Activated naive CD8-positive, alpha-beta T cell treated with anti-CD3 and anti-CD28 coated beads, Interleukin-2, amount 10 ng/mL, durations not matched to agents 7 days and 5 days (primary cell): ENCODE measurements around the gene SELL. TPM values are rescaled to one million over a fixed set of nuclear protein-coding genes. Genes with fewer than 3 reads are reported as not detected.
"Not testable (repeated sequence)": the region's sequence is repeated elsewhere in the genome, so short reads cannot be mapped to it uniquely, and the experiment has no call there.

Source experiments
- ATAC-seq: fragments of 150-1000 bp; cut with Tn5 transposase; one replicate; pipeline ENCODE4 v1.10.0; 2021; ENCODE audit warnings: low read depth, moderate library complexity
- POLR2A ChIA-PET: fragments of 350-600 bp; sonication (Branson Sonifier 250); formaldehyde crosslinking; loops from one replicate; lab custom pipeline; 2021; ENCODE audit warnings: antibody characterized with exemption; lab: Charles Lee
- DNase-seq: peaks from one replicate; pipeline ENCODE4 v3.0.0; 2021
- H3K27ac Mint-ChIP-seq: one replicate; pipeline ENCODE4 v1.8.0; 2022; ENCODE audit warnings: mild to moderate bottlenecking, mixed read lengths
- H3K27me3 Mint-ChIP-seq: one replicate; pipeline ENCODE4 v1.8.0; 2022; ENCODE audit warnings: mild to moderate bottlenecking, moderate library complexity, mixed read lengths
- H3K36me3 Mint-ChIP-seq: one replicate; pipeline ENCODE4 v1.8.0; 2021; ENCODE audit warnings: mild to moderate bottlenecking, mixed read lengths
- H3K4me1 Mint-ChIP-seq: one replicate; pipeline ENCODE4 v1.8.0; 2021; ENCODE audit warnings: mixed read lengths
- H3K4me3 Mint-ChIP-seq: one replicate; pipeline ENCODE4 v1.8.0; 2022; ENCODE audit warnings: mild to moderate bottlenecking, moderate library complexity, mixed read lengths
- H3K9me3 Mint-ChIP-seq: one replicate; pipeline ENCODE4 v1.8.0; 2021; ENCODE audit warnings: mixed read lengths
- total RNA-seq, 2 experiments: library from RNA; stranded (reverse); gene quantifications; one replicate each; pipeline ENCODE4 v1.2.3, GENCODE V29; 2021

Gene SELL
- total RNA-seq, 2 experiments from 2014 or later = 130 to 135 TPM

DNA sequence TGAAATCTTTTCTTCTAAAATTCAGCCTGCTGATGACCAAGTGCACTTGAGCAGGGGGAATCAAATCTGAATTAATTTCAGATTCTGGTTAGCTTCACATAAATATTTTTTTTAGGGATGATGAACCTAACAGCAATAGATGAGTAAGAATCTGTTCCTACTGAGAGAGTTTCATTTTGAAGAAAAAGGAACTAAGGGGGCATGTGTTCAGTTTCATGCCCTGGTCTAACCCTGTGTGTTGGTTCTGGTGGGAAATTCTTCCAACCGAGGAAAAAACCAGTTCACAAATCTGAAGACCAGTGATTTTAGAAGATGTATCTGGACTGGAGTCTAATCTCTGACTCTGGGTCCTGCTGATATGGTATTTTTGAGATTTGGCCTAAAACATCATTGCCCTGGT, 13.7 kb downstream of the SELL start:
- no peak for DNase-seq
- Mint-ChIP-seq H3K36me3 (peaks cover 52% of the 10 kb centered on the region), H3K9me3 (no peaks in the 10 kb centered on the region), H3K27ac (peak overlapping the region; percentile 86), H3K4me3 (peak overlapping the region; percentile 4), H3K4me1 (peaks cover 81% of the 10 kb centered on the region), H3K27me3 (no peaks in the 10 kb centered on the region)
- POLR2A ChIA-PET = interaction anchor here (0.6 to 0.8 kb wide), 2 partner anchors 14 to 1501 kb away, joined by 3 read pairs; no protein-coding TSS in a partner anchor
- ATAC-seq = no peak

DNA sequence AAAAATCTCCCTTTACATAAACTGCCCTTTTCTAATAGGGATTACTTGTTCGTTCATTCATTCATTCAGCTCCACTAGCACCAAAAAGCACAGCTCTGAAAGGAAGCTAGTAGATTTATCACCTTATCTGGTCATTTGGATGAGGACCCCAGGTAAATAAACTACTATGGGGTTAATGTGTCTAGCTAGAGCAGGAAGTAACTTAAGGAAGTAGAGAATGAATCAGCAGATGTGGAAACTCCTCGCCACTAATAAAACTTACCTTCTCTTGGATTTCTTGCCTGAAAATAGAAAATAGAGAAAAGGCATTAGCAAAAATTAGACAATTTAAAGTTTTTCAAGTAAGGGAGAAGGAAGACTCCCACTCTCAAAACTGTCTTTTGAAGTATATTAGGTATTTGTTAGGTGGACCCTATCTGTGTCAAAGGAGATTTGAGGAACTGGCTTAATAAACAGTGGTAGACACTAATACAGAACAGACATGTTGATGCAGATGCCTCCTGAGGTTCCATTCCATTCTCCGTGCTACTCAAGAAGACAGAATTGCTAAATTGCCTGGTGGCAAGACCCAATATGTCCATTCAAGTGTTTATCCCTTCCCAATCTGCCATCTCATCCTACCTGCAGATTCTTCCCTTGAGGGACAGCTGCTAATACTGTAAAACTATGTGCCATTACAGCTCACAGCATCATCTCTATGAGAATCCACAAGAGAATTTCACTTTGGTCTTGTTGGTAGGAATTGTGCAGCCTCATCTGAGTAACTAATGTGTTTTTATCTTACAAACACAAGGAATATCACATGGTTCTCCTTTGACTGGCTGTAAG, 14.9 kb downstream of the SELL start:
- no peak for ATAC-seq

GRCh38 chr1:169694304-169695075, 16.9 kb downstream of the SELL start:
- Mint-ChIP-seq H3K4me3 (peak overlapping the region; percentile 56), H3K27ac (peak overlapping the region; percentile 90), H3K4me1 (peaks cover 87% of the 10 kb centered on the region), H3K9me3 (no peaks in the 10 kb centered on the region), H3K27me3 (no peaks in the 10 kb centered on the region), H3K36me3 (peaks cover 36% of the 10 kb centered on the region)
- DNase-seq (no peak), ATAC-seq (peak; percentile 76)
- POLR2A ChIA-PET = interaction anchor here (0.8 to 3.9 kb wide), 7 partner anchors 13 to 198 kb away, joined by 3 to 29 read pairs (median 5); no protein-coding TSS in a partner anchor

More for the DNA sequence above, 14.9 kb downstream of the SELL start:
- H3K9me3 Mint-ChIP-seq = no peaks in the 10 kb centered on the region
- peaks cover 44% of the 10 kb centered on the region for H3K36me3 Mint-ChIP-seq
- peaks cover 83% of the 10 kb centered on the region for H3K4me1 Mint-ChIP-seq
- no peaks in the 10 kb centered on the region for H3K27me3 Mint-ChIP-seq
- DNase-seq = no peak
- peak overlapping the region; percentile 39 for H3K4me3 Mint-ChIP-seq
- H3K27ac Mint-ChIP-seq = peak overlapping the region; percentile 77
- POLR2A ChIA-PET = interaction anchor here (0.6 to 3.9 kb wide), 4 partner anchors 11 to 197 kb away, joined by 3 to 15 read pairs (median 3); partner anchors contain the start of gene SCYL3

DNA sequence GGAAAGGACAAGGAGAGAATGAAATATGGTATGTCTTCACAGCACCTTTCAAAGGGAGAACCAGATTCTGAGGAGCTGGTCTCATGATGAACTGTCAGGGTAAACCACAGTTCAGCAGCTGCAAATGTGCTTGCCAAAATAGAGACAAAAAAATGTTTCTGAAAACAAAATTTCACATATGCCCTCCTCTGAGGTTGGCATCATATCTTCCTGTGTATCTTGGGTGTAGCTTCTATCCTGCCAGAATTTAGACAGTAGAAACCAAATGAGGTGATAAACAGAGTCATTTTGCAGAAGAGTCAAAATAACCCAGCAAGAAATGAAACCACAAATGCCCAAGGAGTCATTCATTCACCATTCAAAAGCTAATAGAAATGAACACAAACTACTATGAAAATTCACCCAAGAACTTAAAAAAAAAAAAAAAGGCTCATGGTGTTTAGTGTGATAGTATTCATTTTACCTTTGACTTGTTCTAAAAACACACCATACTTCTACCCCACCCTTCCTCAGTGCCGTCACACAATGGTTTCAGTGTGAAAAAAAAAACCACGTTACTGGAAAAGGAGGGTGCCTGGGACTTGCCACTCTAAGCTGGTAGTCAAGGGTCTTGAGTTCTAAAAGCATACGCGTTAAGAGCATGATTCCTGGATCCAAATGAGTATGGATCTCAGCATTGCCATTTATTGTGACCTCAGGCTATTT, 18.5 kb downstream of the SELL start:
- POLR2A ChIA-PET = interaction anchor here (0.7 to 3.9 kb wide), 9 partner anchors 9 to 241 kb away, joined by 3 to 29 read pairs (median 7); partner anchors contain the start of gene METTL18
- H3K9me3 Mint-ChIP-seq = no peaks in the 10 kb centered on the region
- H3K36me3 Mint-ChIP-seq = peaks cover 26% of the 10 kb centered on the region
- H3K27me3 Mint-ChIP-seq = no peaks in the 10 kb centered on the region
- H3K4me1 Mint-ChIP-seq = peaks cover 77% of the 10 kb centered on the region
- ATAC-seq (peak; percentile 34), DNase-seq (no peak)
- peak overlapping the region; percentile 90 for H3K27ac Mint-ChIP-seq
- H3K4me3 Mint-ChIP-seq = peak overlapping the region; percentile 74

DNA sequence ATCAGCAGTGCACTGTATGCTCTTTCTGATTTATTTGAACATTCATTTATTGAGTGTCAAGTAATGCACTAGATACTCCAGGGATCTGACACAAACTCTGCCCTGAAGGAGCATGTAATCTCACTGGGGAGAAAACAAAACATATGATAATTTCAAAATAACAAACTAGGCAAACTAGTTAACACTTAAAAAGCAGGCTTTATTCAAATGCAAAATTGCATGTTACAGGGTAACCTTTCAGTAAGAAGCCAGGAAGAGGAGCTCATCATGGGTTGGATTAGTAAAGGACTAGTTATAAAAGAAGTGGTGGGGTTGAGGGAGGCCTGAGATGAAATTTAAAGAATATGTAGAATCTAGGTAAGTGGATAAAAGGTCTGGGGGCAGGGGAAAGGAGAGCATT, 20.9 kb downstream of the SELL start:
- H3K27ac Mint-ChIP-seq = peak overlapping the region; percentile 88
- POLR2A ChIA-PET = interaction anchor here (1.0 kb wide), 1 partner anchor 16 kb away, joined by 3 read pairs; no protein-coding TSS in a partner anchor
- no peak for DNase-seq
- no peaks in the 10 kb centered on the region for H3K9me3 Mint-ChIP-seq
- H3K36me3 Mint-ChIP-seq = peaks cover 17% of the 10 kb centered on the region
- H3K4me1 Mint-ChIP-seq = peaks cover 59% of the 10 kb centered on the region
- peak overlapping the region; percentile 65 for H3K4me3 Mint-ChIP-seq
- no peaks in the 10 kb centered on the region for H3K27me3 Mint-ChIP-seq
- ATAC-seq = no peak

DNA sequence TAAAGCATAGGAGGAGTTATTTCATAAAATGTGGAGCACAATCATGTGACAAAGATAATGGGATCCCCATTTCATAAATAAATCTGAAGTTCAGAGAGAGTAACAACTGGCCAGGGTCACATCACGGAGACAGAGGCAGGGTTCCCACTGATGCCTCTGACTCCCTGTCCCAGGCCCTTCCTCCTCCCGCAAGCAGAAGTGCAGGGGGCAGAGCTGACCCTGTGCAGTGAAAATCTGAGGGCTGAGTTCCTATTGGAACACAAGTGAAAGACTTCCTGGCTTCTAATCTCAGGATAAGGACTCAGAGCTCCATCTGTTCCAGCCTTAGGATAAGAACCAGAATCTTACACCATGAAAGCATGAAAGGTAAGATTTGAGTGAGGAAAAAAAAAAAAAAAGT, 22.0 kb downstream of the SELL start:
- ATAC-seq = no peak

GRCh38 chr1:169688377-169688776, 23.0 kb downstream of the SELL start:
- not testable (repeated sequence) for H3K27ac Mint-ChIP-seq

More for the DNA sequence above, 22.0 kb downstream of the SELL start:
- POLR2A ChIA-PET = interaction anchor here (1.1 kb wide), 1 partner anchor 11 kb away, joined by 3 read pairs; no protein-coding TSS in a partner anchor
- H3K36me3 Mint-ChIP-seq = peaks cover 10% of the 10 kb centered on the region
- H3K9me3 Mint-ChIP-seq = no peaks in the 10 kb centered on the region
- peak overlapping the region; percentile 39 for H3K27ac Mint-ChIP-seq
- no peak overlapping the region for H3K4me3 Mint-ChIP-seq
- DNase-seq = no peak
- no peaks in the 10 kb centered on the region for H3K27me3 Mint-ChIP-seq
- peaks cover 48% of the 10 kb centered on the region for H3K4me1 Mint-ChIP-seq

DNA sequence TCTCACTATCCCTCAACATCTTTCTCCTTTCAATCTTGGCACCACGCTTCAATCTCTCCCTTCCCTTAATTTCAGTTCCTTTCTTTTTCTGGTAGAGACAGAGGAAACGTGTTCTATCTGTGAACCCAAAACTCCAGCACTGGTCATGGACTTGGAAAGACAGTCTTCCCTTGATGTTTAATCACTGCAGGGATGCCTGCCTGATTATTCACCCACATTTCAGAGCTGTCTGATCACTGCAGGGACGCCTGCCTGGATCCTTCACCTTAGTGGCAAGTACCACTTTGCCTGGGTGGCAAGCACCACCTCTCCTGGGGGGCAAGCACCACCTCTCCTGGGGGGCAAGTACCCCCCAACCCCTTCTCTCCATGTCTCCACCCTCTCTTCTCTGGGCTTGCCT, 27.8 kb downstream of the SELL start:
- POLR2A ChIA-PET = no interaction called here
- no peak for ATAC-seq
- H3K9me3 Mint-ChIP-seq = no peaks in the 10 kb centered on the region
- H3K4me3 Mint-ChIP-seq = no peak overlapping the region
- H3K27ac Mint-ChIP-seq = no peak overlapping the region
- peaks cover 17% of the 10 kb centered on the region for H3K4me1 Mint-ChIP-seq
- H3K27me3 Mint-ChIP-seq = no peaks in the 10 kb centered on the region
- no peaks in the 10 kb centered on the region for H3K36me3 Mint-ChIP-seq
- DNase-seq = no peak

More at GRCh38 chr1:169688377-169688776, 23.0 kb downstream of the SELL start:
- H3K27me3 Mint-ChIP-seq, DNase-seq, POLR2A ChIA-PET, H3K9me3 Mint-ChIP-seq, ATAC-seq, H3K4me3 Mint-ChIP-seq: not testable (repeated sequence)
- Mint-ChIP-seq H3K4me1 (peaks cover 38% of the 10 kb centered on the region), H3K36me3 (peaks cover 10% of the 10 kb centered on the region)

GRCh38 chr1:169683168-169683567, 28.3 kb downstream of the SELL start:
- not testable (repeated sequence) for H3K27me3 Mint-ChIP-seq, H3K27ac Mint-ChIP-seq, H3K4me3 Mint-ChIP-seq, H3K9me3 Mint-ChIP-seq, H3K36me3 Mint-ChIP-seq, DNase-seq, ATAC-seq
- peaks cover 17% of the 10 kb centered on the region for H3K4me1 Mint-ChIP-seq
- POLR2A ChIA-PET = interaction anchor here (2.0 kb wide), 1 partner anchor 9 kb away, joined by 10 read pairs; no protein-coding TSS in a partner anchor

DNA sequence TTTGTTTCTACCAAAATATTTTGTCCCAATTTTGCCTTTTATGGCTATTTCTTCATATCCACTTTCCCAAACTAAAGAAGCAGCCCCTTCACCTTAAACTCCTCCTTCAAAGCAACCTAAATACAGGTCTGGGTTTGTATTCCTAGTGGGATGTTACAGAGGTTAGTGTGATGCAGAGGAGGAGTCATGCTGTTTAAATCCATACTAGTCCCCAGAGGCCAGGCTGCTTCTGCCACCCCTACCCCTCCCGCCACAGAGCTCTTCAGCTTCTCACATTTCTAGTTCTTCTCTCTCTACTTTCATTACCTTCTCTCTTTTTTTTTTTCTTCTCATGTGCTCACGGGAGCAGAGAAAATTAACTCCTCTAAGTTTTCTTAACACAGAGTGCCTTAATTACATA, 29.3 kb downstream of the SELL start:
- H3K27me3 Mint-ChIP-seq = no peaks in the 10 kb centered on the region
- ATAC-seq = no peak
- POLR2A ChIA-PET = interaction anchor here (1.0 to 2.0 kb wide), 2 partner anchors 10 to 26 kb away, joined by 3 to 10 read pairs; no protein-coding TSS in a partner anchor
- peaks cover 19% of the 10 kb centered on the region for H3K4me1 Mint-ChIP-seq
- no peak for DNase-seq
- no peaks in the 10 kb centered on the region for H3K9me3 Mint-ChIP-seq
- H3K4me3 Mint-ChIP-seq = no peak overlapping the region
- no peaks in the 10 kb centered on the region for H3K36me3 Mint-ChIP-seq
- H3K27ac Mint-ChIP-seq = peak overlapping the region; percentile 8

DNA sequence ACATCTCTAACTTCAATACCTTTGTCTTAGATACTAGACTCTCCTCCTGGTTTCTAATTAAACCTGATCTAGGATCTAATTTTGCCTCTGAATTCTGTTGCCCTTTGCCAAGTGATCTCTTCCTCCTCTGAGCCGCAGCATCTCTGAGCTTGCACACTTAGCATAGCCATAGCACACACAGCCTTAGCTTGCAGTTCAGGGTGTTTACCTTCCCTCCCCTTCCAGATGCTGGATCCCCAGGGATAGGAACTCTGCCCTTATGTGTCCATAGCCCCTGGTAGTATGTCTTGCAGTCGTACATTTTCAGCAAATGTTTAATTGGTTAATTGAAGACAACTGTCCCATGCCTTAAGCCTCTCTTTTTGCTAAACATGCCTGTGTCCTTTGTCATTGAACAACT, 30.3 kb downstream of the SELL start:
- no peaks in the 10 kb centered on the region for H3K27me3 Mint-ChIP-seq
- ATAC-seq (peak; percentile 20), DNase-seq (no peak)
- no peaks in the 10 kb centered on the region for H3K9me3 Mint-ChIP-seq
- peaks cover 28% of the 10 kb centered on the region for H3K4me1 Mint-ChIP-seq
- H3K27ac Mint-ChIP-seq = peak overlapping the region; percentile 73
- POLR2A ChIA-PET = interaction anchor here (2.0 kb wide), 1 partner anchor 11 kb away, joined by 10 read pairs; no protein-coding TSS in a partner anchor
- H3K36me3 Mint-ChIP-seq = no peaks in the 10 kb centered on the region
- peak overlapping the region; percentile 37 for H3K4me3 Mint-ChIP-seq

DNA sequence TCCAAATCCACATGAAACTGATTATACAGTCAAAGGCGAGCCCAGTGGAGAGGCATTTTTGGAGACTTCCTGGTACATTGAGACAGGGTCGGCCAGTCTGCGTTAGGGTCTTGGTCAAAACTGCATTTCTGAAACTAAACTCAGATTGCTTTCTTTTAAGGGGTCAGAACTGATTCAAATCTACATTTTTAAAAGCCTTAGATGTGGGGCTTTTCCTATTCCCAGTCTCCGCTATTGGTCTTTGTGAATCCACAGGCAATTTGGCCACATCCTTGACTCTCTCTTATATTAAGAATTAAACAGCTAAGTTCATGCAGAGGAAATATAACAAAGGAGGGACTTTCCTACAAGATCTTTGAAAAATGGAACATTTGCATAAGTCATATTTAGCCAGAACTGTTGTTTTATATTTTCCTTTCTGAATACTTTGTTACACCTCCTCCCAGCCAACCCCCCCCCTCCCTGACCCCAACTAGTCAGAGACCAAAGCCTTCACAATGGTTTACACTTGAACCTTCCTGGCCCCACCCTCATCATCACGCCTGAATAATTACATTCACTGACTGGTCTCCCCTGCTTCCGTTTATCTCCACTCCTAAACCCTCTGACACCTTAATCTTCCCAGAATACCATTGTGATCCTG, 30.9 kb downstream of the SELL start:
- peak overlapping the region; percentile 73 for H3K27ac Mint-ChIP-seq
- H3K27me3 Mint-ChIP-seq = no peaks in the 10 kb centered on the region
- H3K36me3 Mint-ChIP-seq = no peaks in the 10 kb centered on the region
- peak overlapping the region; percentile 37 for H3K4me3 Mint-ChIP-seq
- ATAC-seq = peak; percentile 58
- no peak for DNase-seq
- H3K9me3 Mint-ChIP-seq = no peaks in the 10 kb centered on the region
- POLR2A ChIA-PET = no interaction called here
- peaks cover 32% of the 10 kb centered on the region for H3K4me1 Mint-ChIP-seq
